ENCODE data around the gene FAM228A.

Gene FAM228A

DNA sequence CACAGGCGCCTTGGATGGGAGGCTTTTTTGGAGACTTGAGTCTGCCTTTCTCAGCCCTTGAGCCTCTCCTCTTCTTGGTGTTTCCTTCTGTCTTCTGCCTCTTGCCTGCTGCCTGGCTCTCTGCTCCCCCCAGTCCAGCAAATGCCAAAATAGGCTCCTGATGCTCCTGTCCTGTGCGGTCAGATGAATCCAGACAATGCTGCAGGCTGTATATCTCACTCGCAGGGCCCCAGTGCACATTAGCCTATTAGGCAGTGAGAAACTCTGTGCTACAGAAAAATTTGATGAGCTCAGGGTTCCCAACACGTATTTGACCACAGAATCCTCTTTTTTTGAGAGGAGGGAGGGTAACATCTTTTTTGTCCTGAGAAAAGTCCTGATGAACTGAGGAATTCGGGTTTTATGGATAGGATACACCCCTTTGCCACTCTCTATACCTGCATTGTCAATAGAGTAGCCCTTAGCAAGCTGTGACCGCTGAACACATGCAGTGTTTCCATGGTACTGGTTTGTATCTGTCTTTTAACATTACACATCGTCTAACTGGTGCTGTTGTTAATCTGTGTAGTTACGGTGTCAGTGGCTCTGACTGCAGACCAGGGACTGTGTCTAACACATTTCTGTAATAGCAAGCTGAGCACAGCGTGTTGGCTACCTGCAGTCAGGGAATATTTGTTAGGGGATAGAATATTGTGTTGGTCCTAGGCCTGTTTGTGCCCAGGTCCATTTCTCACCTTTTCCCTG lies 50.8 kb downstream of the FAM228A start:
- DNase-seq (ENCODE audit: low spot score), result no peak

DNA sequence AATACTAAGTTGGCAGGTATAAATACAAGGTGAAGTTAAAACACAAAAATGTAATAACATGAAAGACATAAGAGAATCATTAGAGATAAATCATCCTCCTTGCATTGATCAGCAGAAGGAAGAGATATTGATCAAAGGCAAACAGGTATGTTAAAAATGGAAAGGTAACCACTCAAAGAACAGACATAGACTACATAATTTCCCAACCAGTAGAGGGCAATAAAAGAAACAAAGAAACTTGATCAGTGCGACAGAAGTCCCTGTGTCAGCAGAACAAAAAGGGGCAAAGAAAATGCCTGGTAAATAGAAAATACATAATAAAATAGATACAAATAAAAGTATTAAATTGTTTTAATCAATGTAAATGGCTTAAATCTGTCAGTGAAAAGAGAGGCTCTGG lies 53.6 kb downstream of the FAM228A start:
- peak; percentile 42 for DNase-seq (ENCODE audit: low spot score)

DNA sequence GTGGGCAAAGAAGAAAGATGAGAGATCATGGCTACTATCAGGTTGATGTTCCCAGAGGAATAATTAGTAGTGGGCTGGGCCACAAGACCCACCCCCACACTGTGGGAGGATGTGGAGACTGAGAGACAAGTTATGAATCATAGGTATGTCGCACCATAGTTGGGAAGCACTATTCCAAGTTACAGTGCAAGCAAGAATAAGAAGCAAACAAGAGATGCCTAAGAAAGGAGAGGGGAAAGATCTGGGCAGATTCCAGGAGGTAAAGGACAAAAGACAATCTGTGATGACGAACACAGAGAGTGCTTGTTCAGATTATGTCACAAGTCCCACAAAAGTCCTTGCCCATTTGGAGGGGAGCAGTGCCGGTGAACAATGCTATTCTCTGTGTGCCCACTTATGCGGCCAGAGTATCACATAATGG lies 56.6 kb downstream of the FAM228A start:
- DNase-seq (ENCODE audit: low spot score), result no peak

DNA sequence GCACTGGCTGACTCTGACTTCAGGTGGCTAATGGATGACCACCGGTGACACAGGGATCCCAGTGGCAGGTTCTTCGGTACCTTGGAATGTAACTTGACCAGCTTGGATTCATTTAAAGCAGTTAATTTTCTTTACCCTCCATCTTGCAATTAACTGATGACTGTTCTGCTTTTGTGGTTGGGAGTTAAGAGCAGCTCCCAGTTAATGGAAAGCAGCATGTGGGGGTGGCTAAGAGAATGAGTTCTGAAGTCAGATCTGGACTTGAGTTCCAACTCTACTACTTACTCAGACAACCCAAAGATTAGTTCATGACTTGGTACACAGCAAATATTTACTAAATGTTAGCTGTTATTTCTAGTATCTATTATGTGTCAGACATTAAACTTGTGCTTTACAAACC lies 58.5 kb downstream of the FAM228A start:
- no peak for DNase-seq (ENCODE audit: low spot score)

DNA sequence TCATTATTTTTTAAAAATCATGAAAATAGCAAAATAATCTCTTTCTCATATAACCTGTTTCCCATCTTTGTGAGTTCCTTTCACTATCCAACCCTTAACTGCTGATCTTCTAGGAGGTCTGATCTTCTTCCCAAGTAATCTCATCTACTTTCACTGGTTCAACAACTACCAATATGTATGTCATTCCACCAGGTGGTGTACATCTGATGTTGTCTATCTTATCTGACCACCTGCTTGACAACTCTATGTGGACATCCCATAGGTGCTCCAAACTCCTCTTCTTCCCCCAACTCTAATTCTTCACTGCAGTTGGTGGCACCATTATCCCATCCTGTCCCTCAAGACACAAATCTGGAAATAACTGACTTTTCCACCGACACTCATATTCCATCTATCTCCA lies 62.5 kb downstream of the FAM228A start:
- no peak for DNase-seq (ENCODE audit: low spot score)

DNA sequence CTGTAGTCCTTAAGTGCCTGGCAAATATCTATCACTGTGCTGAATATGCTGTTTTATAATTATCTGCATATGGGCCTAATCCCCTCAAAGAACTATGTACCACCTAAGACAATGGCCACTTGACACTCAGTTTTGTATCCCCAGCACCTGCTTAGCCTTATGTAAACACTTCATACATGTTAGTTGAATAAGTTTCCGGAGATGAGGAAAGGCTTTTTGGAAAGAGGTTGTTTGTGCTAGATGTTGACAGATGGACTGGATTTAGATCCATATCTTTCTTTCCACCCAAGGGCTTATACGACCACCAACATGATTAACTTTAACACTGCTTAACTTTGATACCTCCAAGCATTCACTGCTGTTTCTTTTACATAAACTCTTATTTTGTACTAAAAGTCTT lies 63.3 kb downstream of the FAM228A start:
- DNase-seq (ENCODE audit: low spot score), result no peak

DNA sequence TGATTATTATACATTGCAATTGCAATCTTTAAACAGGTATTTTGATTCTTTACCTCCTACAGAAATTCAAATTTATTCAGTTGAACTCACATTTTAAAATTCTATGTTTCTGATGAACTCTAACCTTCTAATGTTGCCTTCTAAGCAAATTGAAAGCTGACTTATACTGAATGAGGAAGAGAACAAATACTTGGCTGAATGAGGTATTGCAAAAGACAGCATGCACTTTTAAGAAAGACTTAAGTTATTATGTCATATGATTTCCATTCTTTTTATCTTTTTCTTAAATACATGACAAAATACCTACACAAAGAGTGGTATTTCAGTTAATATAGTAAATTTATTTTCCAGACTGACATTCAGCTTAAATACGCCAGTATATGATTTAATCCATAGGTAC lies 64.7 kb downstream of the FAM228A start:
- no peak for DNase-seq (ENCODE audit: low spot score)

Data from NAMALWA (cell line).